Activated CD4-positive, alpha-beta T cell treated with anti-CD3 and anti-CD28 coated beads, Interleukin-2, amount 50 U/mL, for 48 hours (primary cell): ENCODE measurements around the gene KATNB1.
"Not testable (repeated sequence)": the region's sequence is repeated elsewhere in the genome, so short reads cannot be mapped to it uniquely, and the experiment has no call there.

Source experiments
- DNase-seq, 2 experiments: peaks; one replicate each; pipeline ENCODE4 v3.0.0-alpha.2; 2020

KATNB1 gene

GRCh38 chr16:57745768-57746167 lies 10.2 kb downstream of the KATNB1 start:
- DNase-seq = no peak

- not testable (repeated sequence) for DNase-seq
Observed at GRCh38 chr16:57746316-57746715, 10.7 kb downstream of the KATNB1 start.

- DNase-seq = no peak
Observed at GRCh38 chr16:57747091-57747490, 11.5 kb downstream of the KATNB1 start.

GRCh38 chr16:57747496-57747895 lies 11.9 kb downstream of the KATNB1 start:
- no peak for DNase-seq

DNA sequence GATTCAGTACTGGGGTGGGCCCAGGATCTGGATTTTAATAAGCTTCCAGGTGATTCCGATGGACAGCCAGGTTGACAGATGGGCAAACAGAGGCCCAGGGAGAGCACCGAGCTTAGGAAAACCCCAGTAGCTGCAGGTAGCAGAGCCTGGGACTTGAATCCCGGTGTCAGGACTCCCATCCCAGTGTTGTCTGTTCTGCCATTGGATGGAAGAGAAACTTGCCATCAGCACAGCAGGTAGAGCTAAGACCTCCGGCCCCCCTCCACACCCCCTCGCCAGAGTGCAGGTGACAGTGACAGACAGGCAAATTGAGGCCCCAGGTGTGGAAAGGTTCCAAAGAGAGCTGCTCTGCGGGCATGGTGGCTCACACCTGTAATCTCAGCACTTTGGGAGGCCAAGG lies 12.4 kb downstream of the KATNB1 start:
- DNase-seq = no peak

DNA sequence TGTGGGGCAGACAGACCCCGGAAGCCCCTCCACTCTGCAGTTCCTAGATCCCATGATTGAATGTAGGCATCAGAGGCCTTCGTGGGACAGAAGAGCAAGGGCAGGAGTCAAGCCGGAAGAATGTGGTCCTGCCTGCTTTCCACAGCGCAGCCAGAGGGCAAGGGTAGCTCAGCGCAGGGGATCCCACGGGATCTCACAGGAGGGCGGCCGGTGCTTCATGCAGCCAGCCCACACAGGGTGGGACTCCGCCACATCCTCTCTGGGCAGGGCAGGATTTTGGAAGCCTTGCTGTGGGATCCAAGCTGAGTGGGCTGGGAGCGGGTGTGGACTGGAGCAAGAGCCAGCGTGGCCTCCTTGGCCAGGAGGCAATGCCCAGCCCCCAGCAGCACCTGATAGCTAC lies 13.0 kb downstream of the KATNB1 start:
- no peak for DNase-seq

GRCh38 chr16:57749101-57749692 lies 13.6 kb downstream of the KATNB1 start:
- DNase-seq = no peak

DNA sequence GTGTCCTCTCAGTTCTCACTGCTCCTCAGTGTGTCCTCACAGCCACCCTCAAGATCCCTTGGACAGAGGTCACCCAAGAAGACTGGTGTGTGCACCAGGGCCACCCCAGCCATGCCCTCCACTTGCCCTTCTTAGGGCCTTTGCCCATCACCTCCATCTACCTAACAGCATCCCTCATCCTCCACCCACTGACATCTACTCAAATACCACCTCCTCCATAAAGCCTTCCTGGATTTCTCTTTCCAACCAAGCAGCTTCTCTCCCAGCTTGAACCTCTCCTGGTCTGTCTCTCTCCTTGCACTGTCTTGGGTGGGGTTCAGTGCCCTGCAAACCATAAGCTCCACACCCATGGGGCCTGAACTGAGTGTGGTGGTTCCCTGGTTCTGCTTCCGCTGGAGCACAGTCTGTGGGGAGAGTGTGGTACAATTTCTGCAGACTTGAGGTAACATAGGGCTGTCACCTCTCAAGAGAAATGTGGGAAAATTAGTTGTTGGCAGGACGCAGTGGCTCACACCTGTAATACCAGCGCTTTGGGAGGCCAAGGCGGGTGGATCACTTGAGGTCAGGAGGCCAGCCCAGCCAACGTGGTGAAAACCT lies 14.4 kb downstream of the KATNB1 start:
- DNase-seq = no peak

- no peak for DNase-seq
Observed at GRCh38 chr16:57750796-57751538, 15.4 kb downstream of the KATNB1 start.

DNA sequence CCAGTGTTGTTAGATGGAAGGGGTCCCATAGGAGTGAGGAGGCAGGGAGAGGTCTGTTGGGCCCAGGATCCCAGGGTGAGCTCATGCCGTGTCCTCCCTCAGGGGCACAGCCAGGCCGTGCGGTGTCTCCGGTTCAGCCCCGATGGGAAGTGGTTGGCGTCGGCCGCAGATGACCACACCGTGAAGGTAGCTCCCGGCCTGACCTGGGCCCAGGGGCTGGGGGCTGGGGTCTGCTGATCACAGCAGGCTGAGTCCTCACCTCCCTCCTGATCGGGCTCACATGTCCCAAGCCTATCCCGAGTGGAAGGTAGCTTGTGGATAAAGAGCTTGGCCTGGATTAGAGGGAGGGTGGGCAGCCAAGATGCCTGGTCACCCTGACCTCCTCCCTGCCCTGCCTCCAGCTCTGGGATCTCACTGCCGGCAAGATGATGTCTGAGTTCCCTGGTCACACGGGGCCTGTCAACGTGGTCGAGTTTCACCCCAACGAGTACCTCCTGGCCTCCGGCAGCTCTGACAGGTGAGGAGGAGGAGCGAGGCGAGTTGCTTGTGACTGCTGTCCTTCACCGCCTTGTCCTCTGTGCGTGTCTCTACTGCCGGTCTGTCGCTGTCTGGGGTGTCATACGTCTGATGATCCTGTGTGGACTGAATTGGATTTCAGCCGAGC lies 16.1 kb downstream of the KATNB1 start:
- DNase-seq = no peak

- DNase-seq = no peak
Observed at GRCh38 chr16:57752203-57752580, 16.6 kb downstream of the KATNB1 start.

DNA sequence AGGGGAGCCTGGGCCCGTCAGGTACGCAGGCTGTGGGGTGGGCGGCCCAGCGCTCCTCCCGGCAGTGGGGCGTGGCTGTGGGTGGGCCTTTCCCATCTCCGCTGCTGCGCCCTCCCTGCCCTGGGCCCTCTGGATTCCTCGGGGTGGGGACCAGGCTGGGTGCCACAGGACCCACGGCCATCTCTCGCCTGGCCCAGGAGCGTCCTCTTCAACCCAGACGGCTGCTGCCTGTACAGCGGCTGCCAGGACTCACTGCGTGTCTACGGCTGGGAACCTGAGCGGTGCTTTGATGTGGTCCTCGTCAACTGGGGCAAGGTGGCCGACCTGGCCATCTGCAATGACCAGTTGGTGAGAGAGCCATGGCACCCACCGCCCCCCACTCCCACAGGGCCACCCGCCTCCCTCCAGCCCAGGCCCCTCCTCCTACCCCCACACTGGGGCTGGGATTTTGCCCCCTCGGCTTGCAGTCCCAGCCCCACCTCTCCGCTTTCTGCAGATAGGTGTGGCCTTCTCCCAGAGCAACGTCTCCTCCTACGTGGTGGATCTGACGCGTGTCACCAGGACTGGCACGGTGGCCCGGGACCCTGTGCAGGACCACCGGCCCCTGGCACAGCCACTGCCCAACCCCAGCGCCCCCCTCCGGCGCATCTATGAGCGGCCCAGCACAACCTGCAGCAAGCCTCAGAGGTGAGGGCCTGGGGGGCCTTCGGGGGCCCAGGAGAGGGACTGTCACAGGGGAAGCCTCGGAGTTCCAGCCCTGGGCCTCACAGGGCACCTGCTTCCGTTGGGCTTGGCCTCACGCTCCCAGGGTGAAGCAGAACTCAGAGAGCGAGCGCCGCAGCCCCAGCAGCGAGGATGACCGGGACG lies 17.2 kb downstream of the KATNB1 start:
- DNase-seq = no peak

DNA sequence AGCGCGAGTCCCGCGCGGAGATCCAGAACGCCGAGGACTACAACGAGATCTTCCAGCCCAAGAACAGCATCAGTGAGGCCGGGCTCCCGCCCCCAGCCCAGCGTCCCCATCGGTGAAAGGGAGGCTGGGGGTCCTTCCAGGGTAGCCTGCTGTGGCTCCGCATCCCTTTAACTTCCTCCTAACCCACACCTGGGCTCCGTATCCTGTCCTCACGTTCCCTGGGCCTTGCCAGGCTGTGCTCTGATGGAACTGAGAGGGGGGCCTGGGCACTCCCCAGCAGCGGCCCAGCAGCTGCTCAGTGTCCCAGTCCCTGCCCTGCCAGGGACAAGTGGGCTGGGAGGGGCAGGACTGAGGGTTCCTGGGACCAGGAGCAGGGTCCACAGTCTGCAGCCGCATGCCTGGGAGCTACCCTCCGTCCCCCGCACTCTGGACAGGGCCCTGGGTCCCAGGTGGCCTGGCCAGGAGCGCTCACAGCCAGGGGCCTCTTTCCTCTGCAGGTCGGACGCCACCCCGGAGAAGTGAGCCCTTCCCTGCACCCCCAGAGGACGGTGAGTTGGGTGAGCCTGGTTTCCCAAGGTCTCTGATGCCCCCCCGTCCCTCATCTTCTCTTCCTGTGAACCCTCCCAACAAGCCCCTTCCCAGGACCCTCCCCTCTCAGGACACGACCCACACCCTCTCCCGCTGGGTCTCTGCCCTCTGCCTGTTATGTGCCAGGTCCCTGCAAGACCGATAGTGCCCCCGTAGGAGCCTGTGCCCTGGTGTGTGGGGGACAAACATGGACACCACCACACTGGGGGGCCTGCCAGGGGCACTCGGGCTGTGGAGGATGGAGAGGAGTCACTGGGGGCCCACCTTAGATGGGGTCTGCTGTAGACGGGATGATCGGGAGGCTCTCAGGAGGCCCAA lies 18.1 kb downstream of the KATNB1 start:
- no peak for DNase-seq

GRCh38 chr16:57754354-57755060 lies 18.9 kb downstream of the KATNB1 start:
- DNase-seq = no peak

GRCh38 chr16:57755061-57755684 lies 19.6 kb downstream of the KATNB1 start:
- no peak for DNase-seq

- no peak for DNase-seq
Observed at GRCh38 chr16:57755726-57756423, 20.3 kb downstream of the KATNB1 start.

DNA sequence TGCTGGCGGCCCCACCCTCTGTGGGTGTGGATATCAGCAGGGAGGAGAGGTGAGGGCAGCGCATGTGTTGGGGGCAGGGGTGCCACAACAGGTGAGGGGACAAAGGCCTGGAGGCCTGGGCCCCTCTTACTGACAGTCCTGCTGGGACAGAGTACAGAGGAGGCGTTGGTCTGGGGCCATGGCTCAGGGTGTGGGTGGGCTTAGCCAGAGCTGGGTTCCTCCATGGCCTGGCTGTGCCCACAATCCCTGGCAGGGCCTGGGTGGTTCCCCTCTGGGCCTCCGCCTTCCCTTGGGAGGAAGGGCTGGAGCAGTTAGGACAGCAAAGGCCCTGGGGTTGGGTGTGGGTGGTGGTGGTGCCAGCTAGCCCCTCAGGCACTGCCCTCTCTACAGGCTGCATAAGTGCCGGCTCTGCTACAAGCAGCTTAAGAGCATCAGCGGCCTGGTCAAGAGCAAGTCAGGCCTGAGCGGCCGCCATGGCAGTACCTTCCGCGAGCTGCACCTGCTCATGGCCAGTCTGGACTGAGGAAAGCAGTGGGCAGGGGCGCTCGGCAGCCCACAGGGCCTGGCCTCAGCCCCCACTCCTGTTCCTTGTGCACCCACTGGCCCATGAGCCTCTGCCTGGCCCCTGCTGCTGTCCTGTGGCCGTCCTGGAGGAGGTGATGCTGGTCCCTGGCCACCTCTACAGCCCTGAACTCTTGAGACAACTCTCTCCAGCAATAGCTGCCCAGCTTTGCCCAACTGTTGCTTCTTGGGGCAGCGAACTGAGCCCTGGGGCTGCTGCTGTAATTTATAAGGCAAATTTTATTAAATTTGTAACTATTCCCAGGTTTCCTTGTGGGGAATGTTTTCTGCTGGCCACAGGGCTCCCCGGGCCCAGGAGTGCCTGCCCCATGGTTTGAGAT lies 21.1 kb downstream of the KATNB1 start:
- DNase-seq = no peak

DNA sequence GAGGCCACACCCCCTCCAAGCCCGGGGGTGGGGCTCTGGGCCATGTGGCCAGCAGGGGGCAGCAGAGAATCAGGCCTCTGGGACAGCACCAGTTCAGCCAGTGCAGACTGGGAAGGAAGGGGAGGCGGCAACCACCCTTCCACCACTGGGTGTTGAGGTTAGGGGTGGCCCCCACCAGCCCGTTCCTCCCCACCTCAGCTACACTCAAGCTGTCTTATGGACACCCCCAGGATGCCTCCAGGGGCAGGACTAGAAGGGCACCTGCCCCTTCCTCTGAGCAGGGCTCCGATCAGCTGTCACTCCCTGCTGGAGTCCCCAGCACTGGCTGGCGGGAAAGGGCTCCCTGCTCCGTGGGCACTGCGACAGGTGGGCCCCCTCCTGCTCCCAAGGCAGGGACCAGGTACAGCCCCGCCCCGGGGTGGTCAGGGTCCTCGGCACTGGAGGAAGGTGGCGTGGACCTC lies 21.8 kb downstream of the KATNB1 start:
- DNase-seq = peak; percentile 92 to 94

GRCh38 chr16:57757883-57758282 lies 22.3 kb downstream of the KATNB1 start:
- no peak for DNase-seq
